Measurements from ENCODE around the gene INO80D. TPM values are rescaled to one million over a fixed set of nuclear protein-coding genes. Genes with fewer than 3 reads are reported as not detected.
A peak's percentile ranks its signal among the peaks of the same experiment; 100 is the strongest.

The INO80D gene
- total and polyA plus RNA-seq, 2 of the 13 experiments (the other 11 are each of a cell fraction or from before 2014, with no cell fraction given) = 7.6 to 7.9 TPM

DNA sequence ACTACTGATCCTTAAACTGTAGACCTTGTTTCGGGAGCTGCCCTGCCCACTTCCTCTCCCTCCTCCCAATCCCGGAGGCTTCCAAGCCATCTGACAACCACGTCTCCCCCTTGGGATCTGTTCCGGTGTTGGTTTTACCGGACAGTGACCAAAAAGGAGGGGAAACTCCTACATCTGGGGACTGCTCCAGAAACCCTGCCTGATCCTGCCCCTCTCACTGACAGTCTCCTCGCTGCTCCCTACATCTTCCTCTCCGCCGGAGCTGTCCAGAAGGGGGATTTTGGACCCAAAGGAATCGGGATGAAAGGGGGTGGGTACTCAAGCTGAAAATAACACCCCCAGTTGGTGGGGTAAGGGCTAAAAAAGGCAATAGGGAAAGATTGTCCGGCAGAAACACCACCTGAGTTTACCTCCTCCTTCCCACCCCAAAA lies 1.5 kb downstream of the INO80D start (continued):
- TF ChIP-seq, protein P1, sequence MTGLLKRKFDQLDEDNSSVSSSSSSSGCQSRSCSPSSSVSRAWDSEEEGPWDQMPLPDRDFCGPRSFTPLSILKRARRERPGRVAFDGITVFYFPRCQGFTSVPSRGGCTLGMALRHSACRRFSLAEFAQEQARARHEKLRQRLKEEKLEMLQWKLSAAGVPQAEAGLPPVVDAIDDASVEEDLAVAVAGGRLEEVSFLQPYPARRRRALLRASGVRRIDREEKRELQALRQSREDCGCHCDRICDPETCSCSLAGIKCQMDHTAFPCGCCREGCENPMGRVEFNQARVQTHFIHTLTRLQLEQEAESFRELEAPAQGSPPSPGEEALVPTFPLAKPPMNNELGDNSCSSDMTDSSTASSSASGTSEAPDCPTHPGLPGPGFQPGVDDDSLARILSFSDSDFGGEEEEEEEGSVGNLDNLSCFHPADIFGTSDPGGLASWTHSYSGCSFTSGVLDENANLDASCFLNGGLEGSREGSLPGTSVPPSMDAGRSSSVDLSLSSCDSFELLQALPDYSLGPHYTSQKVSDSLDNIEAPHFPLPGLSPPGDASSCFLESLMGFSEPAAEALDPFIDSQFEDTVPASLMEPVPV (CRISPR knock-in tag; IDR thresholded peaks at IDR 0.05) = peak; percentile 19; the same call in 1 of the 2 replicates
- TF ChIP-seq ZNF33B (CRISPR knock-in tag; IDR thresholded peaks at IDR 0.05) (peak; percentile 71; the same call in 1 of the 2 replicates), ZNF615 (CRISPR knock-in tag; IDR thresholded peaks at IDR 0.05; ENCODE audit: borderline replicate concordance) (no peak), GTF2F1 (IDR thresholded peaks at IDR 0.05; ENCODE audit: low read length) (no peak), ZNF543 (CRISPR knock-in tag; IDR thresholded peaks at IDR 0.05) (no peak), NCOA1 (CRISPR knock-in tag; IDR thresholded peaks at IDR 0.05) (no peak), SIX1 (CRISPR knock-in tag; IDR thresholded peaks at IDR 0.05; ENCODE audit: borderline replicate concordance) (peak; percentile 15; the same call in 1 of the 2 replicates), ZFP90 (CRISPR knock-in tag; IDR thresholded peaks at IDR 0.05; ENCODE audit: borderline replicate concordance) (no peak), JUND (CRISPR knock-in tag; IDR thresholded peaks at IDR 0.05) (no peak), ESRRA (CRISPR knock-in tag; IDR thresholded peaks at IDR 0.05; ENCODE audit: low read depth) (no peak), ZNF569 (CRISPR knock-in tag; IDR thresholded peaks at IDR 0.05; ENCODE audit: borderline replicate concordance) (no peak), ZNF816 (CRISPR knock-in tag; IDR thresholded peaks at IDR 0.05; ENCODE audit: borderline replicate concordance) (no peak; the same call in 1 of the 2 replicates), ZNF501 (CRISPR knock-in tag; IDR thresholded peaks at IDR 0.05) (peak; percentile 79), SCMH1 (CRISPR knock-in tag; IDR thresholded peaks at IDR 0.05; ENCODE audit: borderline replicate concordance) (no peak), RFX1 (IDR thresholded peaks at IDR 0.05) (no peak)
- TF ChIP-seq, protein P2, sequence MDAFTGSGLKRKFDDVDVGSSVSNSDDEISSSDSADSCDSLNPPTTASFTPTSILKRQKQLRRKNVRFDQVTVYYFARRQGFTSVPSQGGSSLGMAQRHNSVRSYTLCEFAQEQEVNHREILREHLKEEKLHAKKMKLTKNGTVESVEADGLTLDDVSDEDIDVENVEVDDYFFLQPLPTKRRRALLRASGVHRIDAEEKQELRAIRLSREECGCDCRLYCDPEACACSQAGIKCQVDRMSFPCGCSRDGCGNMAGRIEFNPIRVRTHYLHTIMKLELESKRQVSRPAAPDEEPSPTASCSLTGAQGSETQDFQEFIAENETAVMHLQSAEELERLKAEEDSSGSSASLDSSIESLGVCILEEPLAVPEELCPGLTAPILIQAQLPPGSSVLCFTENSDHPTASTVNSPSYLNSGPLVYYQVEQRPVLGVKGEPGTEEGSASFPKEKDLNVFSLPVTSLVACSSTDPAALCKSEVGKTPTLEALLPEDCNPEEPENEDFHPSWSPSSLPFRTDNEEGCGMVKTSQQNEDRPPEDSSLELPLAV (CRISPR knock-in tag; conservative IDR thresholded peaks at IDR 0.05; ENCODE audit: low read depth) = no peak
- TF ChIP-seq, protein P3, sequence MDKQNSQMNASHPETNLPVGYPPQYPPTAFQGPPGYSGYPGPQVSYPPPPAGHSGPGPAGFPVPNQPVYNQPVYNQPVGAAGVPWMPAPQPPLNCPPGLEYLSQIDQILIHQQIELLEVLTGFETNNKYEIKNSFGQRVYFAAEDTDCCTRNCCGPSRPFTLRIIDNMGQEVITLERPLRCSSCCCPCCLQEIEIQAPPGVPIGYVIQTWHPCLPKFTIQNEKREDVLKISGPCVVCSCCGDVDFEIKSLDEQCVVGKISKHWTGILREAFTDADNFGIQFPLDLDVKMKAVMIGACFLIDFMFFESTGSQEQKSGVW (CRISPR knock-in tag; IDR thresholded peaks at IDR 0.05; ENCODE audit: borderline replicate concordance) = no peak
- TF ChIP-seq, protein P4, sequence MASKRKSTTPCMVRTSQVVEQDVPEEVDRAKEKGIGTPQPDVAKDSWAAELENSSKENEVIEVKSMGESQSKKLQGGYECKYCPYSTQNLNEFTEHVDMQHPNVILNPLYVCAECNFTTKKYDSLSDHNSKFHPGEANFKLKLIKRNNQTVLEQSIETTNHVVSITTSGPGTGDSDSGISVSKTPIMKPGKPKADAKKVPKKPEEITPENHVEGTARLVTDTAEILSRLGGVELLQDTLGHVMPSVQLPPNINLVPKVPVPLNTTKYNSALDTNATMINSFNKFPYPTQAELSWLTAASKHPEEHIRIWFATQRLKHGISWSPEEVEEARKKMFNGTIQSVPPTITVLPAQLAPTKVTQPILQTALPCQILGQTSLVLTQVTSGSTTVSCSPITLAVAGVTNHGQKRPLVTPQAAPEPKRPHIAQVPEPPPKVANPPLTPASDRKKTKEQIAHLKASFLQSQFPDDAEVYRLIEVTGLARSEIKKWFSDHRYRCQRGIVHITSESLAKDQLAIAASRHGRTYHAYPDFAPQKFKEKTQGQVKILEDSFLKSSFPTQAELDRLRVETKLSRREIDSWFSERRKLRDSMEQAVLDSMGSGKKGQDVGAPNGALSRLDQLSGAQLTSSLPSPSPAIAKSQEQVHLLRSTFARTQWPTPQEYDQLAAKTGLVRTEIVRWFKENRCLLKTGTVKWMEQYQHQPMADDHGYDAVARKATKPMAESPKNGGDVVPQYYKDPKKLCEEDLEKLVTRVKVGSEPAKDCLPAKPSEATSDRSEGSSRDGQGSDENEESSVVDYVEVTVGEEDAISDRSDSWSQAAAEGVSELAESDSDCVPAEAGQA (IDR thresholded peaks at IDR 0.05; ENCODE audit: low read depth) = no peak
- TF ChIP-seq, protein P4 (CRISPR knock-in tag; IDR thresholded peaks at IDR 0.05; ENCODE audit: borderline replicate concordance) = no peak
- TF ChIP-seq, protein P5, sequence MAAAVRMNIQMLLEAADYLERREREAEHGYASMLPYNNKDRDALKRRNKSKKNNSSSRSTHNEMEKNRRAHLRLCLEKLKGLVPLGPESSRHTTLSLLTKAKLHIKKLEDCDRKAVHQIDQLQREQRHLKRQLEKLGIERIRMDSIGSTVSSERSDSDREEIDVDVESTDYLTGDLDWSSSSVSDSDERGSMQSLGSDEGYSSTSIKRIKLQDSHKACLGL (CRISPR knock-in tag; IDR thresholded peaks at IDR 0.05) = no peak

Data from HepG2 (cell line).